ENCODE data around the gene ALOX5. TPM values are rescaled to one million over a fixed set of nuclear protein-coding genes. Genes with fewer than 3 reads are reported as not detected.
"Not testable (repeated sequence)": the region's sequence is repeated elsewhere in the genome, so short reads cannot be mapped to it uniquely, and the experiment has no call there.

The ALOX5 gene
- total and polyA plus RNA-seq, 2 experiments from 2014 or later: 3.7 to 5.4 TPM

DNA sequence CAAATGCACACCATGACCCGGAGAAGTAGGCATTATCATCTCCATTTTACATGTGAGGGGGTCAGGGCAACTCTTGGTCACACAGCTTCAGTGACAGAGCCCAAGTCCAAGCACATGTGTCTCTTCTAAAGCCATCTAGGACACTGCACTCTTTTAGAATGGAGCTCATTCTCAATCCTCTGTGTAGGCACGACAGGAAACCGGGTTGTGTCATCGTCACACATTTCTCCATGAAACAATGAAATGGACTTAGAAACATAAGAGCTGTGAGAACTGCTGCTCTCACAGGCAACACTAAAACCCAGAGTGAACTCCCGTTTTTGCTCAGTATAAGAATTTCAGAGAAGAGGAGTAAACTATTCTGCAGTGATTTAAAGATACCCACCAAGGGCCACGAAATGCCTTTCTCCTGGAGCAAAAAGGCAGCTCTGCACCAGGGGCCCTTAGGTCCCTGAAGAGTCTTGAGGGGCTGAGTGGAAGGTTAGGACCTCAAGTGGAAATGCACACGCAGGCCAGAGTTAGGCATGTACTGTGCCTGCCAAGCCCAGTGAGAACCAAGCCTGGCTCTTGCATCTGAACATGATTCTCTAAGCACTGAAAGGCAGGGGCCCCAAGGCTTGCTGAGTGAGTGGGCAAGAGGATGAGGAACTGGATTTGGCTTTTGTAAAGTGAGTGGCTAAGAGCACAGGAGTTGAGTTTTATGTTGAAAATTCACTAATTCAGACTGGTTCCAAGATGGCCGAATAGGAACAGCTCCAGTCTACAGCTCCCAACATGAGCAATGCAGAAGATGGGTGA, 13.3 kb downstream of the ALOX5 start (continued):
- TF ChIP-seq, protein P1, sequence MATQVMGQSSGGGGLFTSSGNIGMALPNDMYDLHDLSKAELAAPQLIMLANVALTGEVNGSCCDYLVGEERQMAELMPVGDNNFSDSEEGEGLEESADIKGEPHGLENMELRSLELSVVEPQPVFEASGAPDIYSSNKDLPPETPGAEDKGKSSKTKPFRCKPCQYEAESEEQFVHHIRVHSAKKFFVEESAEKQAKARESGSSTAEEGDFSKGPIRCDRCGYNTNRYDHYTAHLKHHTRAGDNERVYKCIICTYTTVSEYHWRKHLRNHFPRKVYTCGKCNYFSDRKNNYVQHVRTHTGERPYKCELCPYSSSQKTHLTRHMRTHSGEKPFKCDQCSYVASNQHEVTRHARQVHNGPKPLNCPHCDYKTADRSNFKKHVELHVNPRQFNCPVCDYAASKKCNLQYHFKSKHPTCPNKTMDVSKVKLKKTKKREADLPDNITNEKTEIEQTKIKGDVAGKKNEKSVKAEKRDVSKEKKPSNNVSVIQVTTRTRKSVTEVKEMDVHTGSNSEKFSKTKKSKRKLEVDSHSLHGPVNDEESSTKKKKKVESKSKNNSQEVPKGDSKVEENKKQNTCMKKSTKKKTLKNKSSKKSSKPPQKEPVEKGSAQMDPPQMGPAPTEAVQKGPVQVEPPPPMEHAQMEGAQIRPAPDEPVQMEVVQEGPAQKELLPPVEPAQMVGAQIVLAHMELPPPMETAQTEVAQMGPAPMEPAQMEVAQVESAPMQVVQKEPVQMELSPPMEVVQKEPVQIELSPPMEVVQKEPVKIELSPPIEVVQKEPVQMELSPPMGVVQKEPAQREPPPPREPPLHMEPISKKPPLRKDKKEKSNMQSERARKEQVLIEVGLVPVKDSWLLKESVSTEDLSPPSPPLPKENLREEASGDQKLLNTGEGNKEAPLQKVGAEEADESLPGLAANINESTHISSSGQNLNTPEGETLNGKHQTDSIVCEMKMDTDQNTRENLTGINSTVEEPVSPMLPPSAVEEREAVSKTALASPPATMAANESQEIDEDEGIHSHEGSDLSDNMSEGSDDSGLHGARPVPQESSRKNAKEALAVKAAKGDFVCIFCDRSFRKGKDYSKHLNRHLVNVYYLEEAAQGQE (IDR thresholded peaks at IDR 0.05; ENCODE audit: unreplicated experiment): no peak
- TF ChIP-seq POLR2AphosphoS5 (IDR thresholded peaks at IDR 0.05; ENCODE audit: low read depth) (no peak), NANOG (IDR thresholded peaks at IDR 0.05; ENCODE audit: borderline replicate concordance) (no peak)

DNA sequence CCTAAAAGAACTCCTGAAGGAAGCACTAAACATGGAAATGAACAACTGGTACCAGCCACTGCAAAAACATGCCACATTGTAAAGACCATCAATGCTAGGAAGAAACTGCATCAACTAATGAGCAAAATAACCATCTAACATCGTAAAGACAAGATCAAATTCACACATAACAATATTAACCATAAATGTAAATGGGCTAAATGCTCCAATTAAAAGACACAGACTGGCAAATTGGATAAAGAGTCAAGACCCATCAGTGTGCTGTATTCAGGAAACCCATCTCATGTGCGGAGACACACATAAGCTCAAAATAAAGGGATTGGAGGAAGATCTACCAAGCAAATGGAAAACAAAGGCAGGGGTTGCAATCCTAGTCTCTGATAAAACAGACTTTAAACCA, 15.7 kb downstream of the ALOX5 start:
- not testable (repeated sequence) for H3K36me3 ChIP-seq (ENCODE audit: insufficient read depth); H3K4me2 ChIP-seq; H4K20me1 ChIP-seq (replicated peaks; ENCODE audit: insufficient read depth); H3K4me1 Mint-ChIP-seq; H3K27ac ChIP-seq (ENCODE audit: low read depth); DNase-seq (ENCODE audit: low spot score); H3K4me3 Mint-ChIP-seq; H3K9me2 ChIP-seq (ENCODE audit: insufficient read depth); H3K27me3 Mint-ChIP-seq (ENCODE audit: insufficient read depth, low read depth, poor library complexity); ATAC-seq; H3F3A ChIP-seq (replicated peaks; ENCODE audit: low read depth); H3K79me2 ChIP-seq (replicated peaks; ENCODE audit: insufficient read depth); H3K4me1 ChIP-seq (ENCODE audit: insufficient read depth); H3K27me3 ChIP-seq (ENCODE audit: insufficient read depth); H3K4me3 ChIP-seq; H2AFZ ChIP-seq; H3K27ac Mint-ChIP-seq
- peaks cover 21% of the 10 kb centered on the region for H3K36me3 Mint-ChIP-seq (ENCODE audit: low read depth)
- H3K9me3 Mint-ChIP-seq: peaks cover 45% of the 10 kb centered on the region

DNA sequence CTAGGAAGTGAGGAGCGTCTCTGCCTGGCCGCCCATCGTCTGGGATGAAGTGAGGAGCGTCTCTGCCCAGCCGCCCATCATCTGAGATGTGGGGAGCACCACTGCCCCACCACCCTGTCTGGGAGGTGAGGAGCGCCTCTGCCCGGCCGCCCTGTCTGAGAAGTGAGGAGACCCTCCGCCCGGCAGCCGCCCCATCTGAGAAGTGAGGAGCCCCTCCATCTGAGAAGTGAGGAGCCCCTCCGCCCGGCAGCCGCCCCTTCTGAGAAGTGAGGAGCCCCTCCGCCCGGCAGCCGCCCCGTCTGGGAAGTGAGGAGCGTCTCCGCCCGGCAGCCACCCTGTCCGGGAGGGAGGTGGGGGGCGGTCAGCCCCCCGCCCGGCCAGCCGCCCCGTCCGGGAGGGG, 17.6 kb downstream of the ALOX5 start:
- not testable (repeated sequence) for H3K4me3 Mint-ChIP-seq; H3K79me2 ChIP-seq (replicated peaks; ENCODE audit: insufficient read depth)

DNA sequence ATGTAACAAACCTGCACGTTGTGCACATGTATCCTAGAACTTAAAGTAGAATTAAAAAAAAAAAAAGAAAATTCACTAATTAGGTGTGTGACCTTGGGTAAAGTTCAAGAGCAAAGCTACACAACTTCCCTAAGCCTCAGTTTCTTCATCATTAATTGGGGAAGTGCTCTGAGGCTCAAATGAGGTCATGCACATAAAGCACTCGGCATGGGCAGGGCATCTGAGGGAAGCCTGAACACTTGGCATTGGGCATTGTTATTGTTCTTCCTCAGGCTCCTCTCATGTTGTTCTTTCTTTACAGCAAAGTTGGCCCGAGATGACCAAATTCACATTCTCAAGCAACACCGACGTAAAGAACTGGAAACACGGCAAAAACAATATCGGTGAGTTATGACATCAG, 21.5 kb downstream of the ALOX5 start:
- Mint-ChIP-seq H3K4me1 (no peaks in the 10 kb centered on the region), H3K4me3 (no peak overlapping the region), H3K9me3 (peaks cover 32% of the 10 kb centered on the region), H3K27ac (no peak overlapping the region), H3K36me3 (ENCODE audit: low read depth) (peaks cover 20% of the 10 kb centered on the region), H3K27me3 (ENCODE audit: insufficient read depth, low read depth, poor library complexity) (peaks cover 1% of the 10 kb centered on the region)
- H4K20me1 ChIP-seq (replicated peaks; ENCODE audit: insufficient read depth): no peaks in the 10 kb centered on the region
- H3K9me2 ChIP-seq (ENCODE audit: insufficient read depth): 0 out of 2 replicates have a peak, but pooled peaks cover 5% of the 10 kb centered on the region
- DNase-seq (ENCODE audit: low spot score): no peak
- H3K27me3 ChIP-seq (ENCODE audit: insufficient read depth): no peaks in the 10 kb centered on the region
- no peaks in the 10 kb centered on the region for H3K79me2 ChIP-seq (replicated peaks; ENCODE audit: insufficient read depth)
- H3K4me2 ChIP-seq: no peak overlapping the region
- H3K4me3 ChIP-seq: no peak overlapping the region
- no peaks in the 10 kb centered on the region for H3K36me3 ChIP-seq (ENCODE audit: insufficient read depth)
- no peak for ATAC-seq
- H3F3A ChIP-seq (replicated peaks; ENCODE audit: low read depth): no peaks in the 10 kb centered on the region
- no peak overlapping the region for H2AFZ ChIP-seq
- H3K4me1 ChIP-seq (ENCODE audit: insufficient read depth): no peaks in the 10 kb centered on the region
- no peak overlapping the region for H3K27ac ChIP-seq (ENCODE audit: low read depth)
- TF ChIP-seq NANOG (IDR thresholded peaks at IDR 0.05; ENCODE audit: borderline replicate concordance): no peak
- no peak for TF ChIP-seq ZNF114 (CRISPR knock-in tag; IDR thresholded peaks at IDR 0.05)
- TF ChIP-seq EZH2phosphoT487 (IDR thresholded peaks at IDR 0.05; ENCODE audit: unreplicated experiment): no peak
- TF ChIP-seq JUNB (IDR thresholded peaks at IDR 0.05; ENCODE audit: unreplicated experiment): no peak
- TF ChIP-seq ZNF331 (CRISPR knock-in tag; IDR thresholded peaks at IDR 0.05; ENCODE audit: low read depth): no peak
- TF ChIP-seq STAT1 (IDR thresholded peaks at IDR 0.05; ENCODE audit: unreplicated experiment): no peak
- TF ChIP-seq CREB1 (CRISPR knock-in tag; IDR thresholded peaks at IDR 0.05; ENCODE audit: low read depth): no peak
- TF ChIP-seq, protein P2, sequence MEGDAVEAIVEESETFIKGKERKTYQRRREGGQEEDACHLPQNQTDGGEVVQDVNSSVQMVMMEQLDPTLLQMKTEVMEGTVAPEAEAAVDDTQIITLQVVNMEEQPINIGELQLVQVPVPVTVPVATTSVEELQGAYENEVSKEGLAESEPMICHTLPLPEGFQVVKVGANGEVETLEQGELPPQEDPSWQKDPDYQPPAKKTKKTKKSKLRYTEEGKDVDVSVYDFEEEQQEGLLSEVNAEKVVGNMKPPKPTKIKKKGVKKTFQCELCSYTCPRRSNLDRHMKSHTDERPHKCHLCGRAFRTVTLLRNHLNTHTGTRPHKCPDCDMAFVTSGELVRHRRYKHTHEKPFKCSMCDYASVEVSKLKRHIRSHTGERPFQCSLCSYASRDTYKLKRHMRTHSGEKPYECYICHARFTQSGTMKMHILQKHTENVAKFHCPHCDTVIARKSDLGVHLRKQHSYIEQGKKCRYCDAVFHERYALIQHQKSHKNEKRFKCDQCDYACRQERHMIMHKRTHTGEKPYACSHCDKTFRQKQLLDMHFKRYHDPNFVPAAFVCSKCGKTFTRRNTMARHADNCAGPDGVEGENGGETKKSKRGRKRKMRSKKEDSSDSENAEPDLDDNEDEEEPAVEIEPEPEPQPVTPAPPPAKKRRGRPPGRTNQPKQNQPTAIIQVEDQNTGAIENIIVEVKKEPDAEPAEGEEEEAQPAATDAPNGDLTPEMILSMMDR (conservative IDR thresholded peaks at IDR 0.05; ENCODE audit: low read depth in 2 of 2): no peak
- TF ChIP-seq, protein P3, sequence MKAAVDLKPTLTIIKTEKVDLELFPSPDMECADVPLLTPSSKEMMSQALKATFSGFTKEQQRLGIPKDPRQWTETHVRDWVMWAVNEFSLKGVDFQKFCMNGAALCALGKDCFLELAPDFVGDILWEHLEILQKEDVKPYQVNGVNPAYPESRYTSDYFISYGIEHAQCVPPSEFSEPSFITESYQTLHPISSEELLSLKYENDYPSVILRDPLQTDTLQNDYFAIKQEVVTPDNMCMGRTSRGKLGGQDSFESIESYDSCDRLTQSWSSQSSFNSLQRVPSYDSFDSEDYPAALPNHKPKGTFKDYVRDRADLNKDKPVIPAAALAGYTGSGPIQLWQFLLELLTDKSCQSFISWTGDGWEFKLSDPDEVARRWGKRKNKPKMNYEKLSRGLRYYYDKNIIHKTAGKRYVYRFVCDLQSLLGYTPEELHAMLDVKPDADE (IDR thresholded peaks at IDR 0.05): no peak
- no peak for TF ChIP-seq EZH2 (IDR thresholded peaks at IDR 0.05; ENCODE audit: low read depth, unreplicated experiment)

More for the DNA sequence above, 17.6 kb downstream of the ALOX5 start:
- not testable (repeated sequence) for H3K4me3 ChIP-seq; H3K4me1 Mint-ChIP-seq; H3K9me2 ChIP-seq (ENCODE audit: insufficient read depth); DNase-seq (ENCODE audit: low spot score); H4K20me1 ChIP-seq (replicated peaks; ENCODE audit: insufficient read depth); H3F3A ChIP-seq (replicated peaks; ENCODE audit: low read depth); H3K4me1 ChIP-seq (ENCODE audit: insufficient read depth); ATAC-seq; H3K27me3 ChIP-seq (ENCODE audit: insufficient read depth); H3K27ac Mint-ChIP-seq; H3K27ac ChIP-seq (ENCODE audit: low read depth); H3K36me3 ChIP-seq (ENCODE audit: insufficient read depth); H3K4me2 ChIP-seq; H3K27me3 Mint-ChIP-seq (ENCODE audit: insufficient read depth, low read depth, poor library complexity); H2AFZ ChIP-seq
- peaks cover 57% of the 10 kb centered on the region for H3K9me3 Mint-ChIP-seq
- H3K36me3 Mint-ChIP-seq (ENCODE audit: low read depth): peaks cover 31% of the 10 kb centered on the region

Measured in GM23338 (cell line).